Activated naive CD4-positive, alpha-beta T cell treated with anti-CD3 and anti-CD28 coated beads, Interleukin-2, amount 50 U/mL, for 72 hours (primary cell): ENCODE data around the gene BLCAP. TPM values are rescaled to one million over a fixed set of nuclear protein-coding genes. Genes with fewer than 3 reads are reported as not detected.
A peak's percentile ranks its signal among the peaks of the same experiment; 100 is the strongest.
"Not testable (repeated sequence)": the region's sequence is repeated elsewhere in the genome, so short reads cannot be mapped to it uniquely, and the experiment has no call there.

ENCODE experiments used
- ATAC-seq, 2 donors: fragments of 150-1000 bp; cut with Tn5 transposase; 2 replicates each; pipeline ENCODE4 v1.10.0; 2021; ENCODE audit warnings: mild to moderate bottlenecking in 2 of 2, moderate library complexity in 2 of 2
- DNase-seq, 2 donors: peaks; one replicate each; pipeline ENCODE4 v3.0.0; 2021 to 2022; ENCODE audit warnings: low spot score in 2 of 2
- H3K27ac Mint-ChIP-seq, 2 donors: one replicate each; pipeline ENCODE4 v1.8.0; 2022; ENCODE audit warnings: mild to moderate bottlenecking in 2 of 2, mixed read lengths in 2 of 2
- H3K36me3 Mint-ChIP-seq, 2 donors: one replicate each; pipeline ENCODE4 v1.8.0; 2022; ENCODE audit warnings: mixed read lengths in 2 of 2
- H3K9me3 Mint-ChIP-seq, 2 donors: one replicate each; pipeline ENCODE4 v1.8.0; 2022; ENCODE audit warnings: mixed read lengths in 2 of 2
- total RNA-seq, 2 donors: library from RNA; stranded (reverse); gene quantifications; one replicate each; pipeline ENCODE4 v1.2.3, GENCODE V29; 2022

Gene BLCAP
- total RNA-seq, 2 donors from 2014 or later = 21.0 to 36.2 TPM

DNA sequence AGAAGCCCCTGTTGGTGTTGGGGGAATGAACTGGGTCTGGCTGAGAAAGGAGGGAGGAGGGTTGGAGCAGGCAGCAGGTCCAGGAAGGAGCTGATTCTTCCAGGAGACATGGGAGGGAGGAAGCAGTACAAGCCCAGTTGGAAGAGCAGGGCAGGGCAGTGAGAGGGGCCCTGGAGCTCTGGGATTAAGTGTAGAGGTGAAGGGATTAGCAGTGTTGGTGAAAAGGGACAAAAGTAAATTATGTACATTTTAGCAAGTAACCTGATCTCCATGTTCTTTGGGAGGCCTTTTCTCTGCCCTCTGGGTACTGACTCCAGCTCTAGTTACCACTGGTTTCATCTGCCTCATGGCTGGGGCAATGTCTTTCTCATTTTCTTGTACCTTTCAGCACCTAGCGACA, 41.5 kb downstream of the BLCAP start:
- H3K36me3 Mint-ChIP-seq, ATAC-seq: not testable (repeated sequence)
- peak overlapping the region in 1 of 2 donors; percentile 12 for H3K27ac Mint-ChIP-seq

DNA sequence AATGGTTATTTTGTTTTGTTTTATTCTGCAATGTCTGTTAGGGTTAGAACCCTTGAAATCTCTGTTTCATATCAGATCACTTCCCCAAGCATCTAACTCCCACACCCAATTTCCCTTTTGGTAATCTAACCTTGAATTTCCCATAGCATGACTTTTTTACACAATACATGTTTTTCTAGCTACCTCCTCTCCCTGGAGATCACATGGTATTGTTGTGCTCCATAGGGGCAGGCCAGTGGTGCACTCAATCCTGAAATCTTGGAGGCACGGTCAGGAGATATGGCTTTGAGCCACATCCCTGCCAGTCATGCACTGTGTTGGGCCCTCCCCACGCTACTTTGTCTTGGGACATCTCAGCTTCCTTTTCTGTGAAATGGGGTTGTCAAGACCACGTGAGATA, 43.3 kb downstream of the BLCAP start:
- no peaks in the 10 kb centered on the region for H3K36me3 Mint-ChIP-seq
- no peaks in the 10 kb centered on the region for H3K9me3 Mint-ChIP-seq
- ATAC-seq = no peak
- H3K27ac Mint-ChIP-seq = no peak overlapping the region
- DNase-seq = no peak

More for the DNA sequence above, 41.5 kb downstream of the BLCAP start:
- H3K9me3 Mint-ChIP-seq, DNase-seq: not testable (repeated sequence)

DNA sequence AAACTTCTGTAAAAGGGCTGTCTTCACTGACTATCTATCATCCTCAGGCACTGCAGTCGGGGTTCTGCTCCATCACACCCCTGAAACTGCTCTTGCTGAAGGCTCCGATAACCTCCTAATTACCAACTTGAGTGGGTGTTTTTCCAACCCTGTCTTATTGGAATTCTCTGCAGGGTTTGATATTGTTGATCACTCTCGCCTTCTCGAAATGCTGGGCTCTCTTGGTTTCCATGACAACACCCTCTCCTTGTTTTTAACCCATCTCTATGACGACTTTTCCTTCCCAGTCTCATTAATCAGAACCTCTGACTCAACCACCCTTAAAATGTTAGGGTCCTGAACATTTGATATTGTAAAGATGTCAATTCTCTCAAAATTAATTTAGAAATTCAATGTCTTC, 46.1 kb downstream of the BLCAP start:
- ATAC-seq (no peak), DNase-seq (no peak)
- H3K36me3 Mint-ChIP-seq = no peaks in the 10 kb centered on the region
- H3K9me3 Mint-ChIP-seq = no peaks in the 10 kb centered on the region
- no peak overlapping the region for H3K27ac Mint-ChIP-seq

DNA sequence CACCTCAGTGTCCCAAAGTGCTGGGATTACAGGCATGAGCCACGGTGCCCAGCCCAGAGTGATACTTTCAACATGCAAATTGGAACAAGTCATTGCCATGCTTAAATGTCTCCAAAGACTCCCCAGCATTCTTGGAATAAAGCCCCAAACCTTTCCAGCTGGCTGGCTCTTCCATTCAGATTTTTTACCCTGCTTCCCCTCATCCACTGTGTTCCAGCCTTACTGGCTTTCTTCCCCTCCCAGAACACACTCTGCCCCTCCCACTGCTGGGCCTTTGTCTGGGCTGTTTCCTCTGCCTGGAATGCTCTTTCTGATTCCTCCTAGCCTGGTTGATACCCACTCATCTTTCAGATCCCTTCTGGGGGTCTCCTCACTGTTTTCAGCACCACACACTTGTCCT, 46.8 kb downstream of the BLCAP start:
- H3K36me3 Mint-ChIP-seq = no peaks in the 10 kb centered on the region

DNA sequence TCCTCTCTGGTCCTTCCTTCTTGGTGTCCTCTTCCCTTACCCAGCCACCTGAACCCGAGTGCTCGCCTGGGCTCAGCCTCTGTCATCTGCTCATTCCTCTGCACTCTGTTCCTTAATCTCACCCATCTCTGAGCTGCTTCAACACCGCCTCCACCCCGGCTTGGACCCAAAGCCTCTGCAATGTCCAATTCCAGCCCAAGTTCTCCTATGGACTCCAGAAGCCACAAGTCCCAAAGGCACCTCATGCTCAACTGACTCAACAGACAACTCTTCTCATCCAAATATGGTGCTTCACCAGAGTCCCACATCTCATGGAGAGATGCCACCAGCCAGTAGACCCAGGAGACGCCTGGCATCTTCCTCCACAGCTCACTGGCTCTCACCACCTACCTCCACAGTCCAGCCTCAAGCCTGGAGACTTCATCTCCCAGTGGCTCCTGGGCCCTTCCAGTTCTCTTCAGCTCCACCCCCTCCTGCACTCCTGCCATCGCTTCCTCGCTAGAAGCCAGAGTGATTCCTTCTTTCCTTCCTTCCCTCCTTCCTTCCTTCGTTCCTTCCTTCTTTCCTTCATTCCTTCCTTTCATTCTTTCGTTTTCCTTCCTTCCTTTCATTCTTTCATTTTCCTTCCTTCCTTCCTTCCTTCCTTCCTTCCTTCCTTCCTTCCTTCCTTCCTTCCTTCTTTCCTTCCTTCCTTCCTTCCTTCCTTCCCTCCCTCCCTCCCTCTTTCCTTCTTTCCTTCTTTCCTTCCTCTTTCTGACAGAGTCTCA, 47.6 kb downstream of the BLCAP start:
- DNase-seq (no peak), ATAC-seq (no peak)
- Mint-ChIP-seq H3K9me3 (no peaks in the 10 kb centered on the region), H3K36me3 (no peaks in the 10 kb centered on the region), H3K27ac (no peak overlapping the region)

More for the DNA sequence above, 46.8 kb downstream of the BLCAP start:
- Mint-ChIP-seq H3K9me3 (no peaks in the 10 kb centered on the region), H3K27ac (no peak overlapping the region)
- DNase-seq = no peak
- ATAC-seq = no peak

DNA sequence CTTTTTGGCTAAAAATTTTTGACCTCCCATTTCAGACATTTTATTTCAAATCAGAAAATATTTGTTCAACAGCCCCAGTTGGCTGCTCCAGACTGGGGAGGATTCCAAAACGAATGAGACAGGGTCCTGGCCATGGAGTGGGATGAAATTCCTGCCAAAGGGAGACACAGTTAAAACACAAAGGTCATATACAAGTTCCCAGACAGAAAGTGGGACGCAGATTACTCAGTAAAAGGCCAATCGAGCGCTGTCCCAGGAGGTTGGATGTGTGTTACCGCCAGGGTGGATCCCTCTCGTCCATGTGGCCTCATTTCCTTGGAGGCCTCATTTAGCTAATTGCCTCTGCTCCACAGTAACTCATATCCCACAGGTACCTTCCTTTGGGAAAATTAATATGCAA, 48.4 kb downstream of the BLCAP start:
- DNase-seq = no peak
- Mint-ChIP-seq H3K36me3 (no peaks in the 10 kb centered on the region), H3K27ac (no peak overlapping the region), H3K9me3 (no peaks in the 10 kb centered on the region)
- no peak for ATAC-seq

DNA sequence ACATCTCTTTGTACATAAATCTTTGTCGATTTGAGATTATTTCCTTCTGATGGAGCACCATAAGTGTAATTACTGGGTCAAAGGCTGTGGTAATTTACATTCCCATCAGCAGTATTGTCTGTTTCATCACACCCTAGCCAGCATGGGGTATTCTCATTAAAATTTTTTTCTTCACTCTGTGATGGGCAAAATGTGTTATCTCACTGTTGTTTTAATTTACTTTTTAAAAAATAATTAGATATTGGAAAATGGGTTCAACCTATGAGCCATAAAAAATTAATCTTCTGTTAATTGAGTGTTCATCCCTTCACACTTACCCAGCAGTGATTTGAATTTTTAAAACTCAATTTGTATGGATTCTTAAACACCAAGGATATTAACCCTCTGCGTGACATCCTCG, 50.6 kb downstream of the BLCAP start:
- ATAC-seq (no peak), DNase-seq (no peak)

DNA sequence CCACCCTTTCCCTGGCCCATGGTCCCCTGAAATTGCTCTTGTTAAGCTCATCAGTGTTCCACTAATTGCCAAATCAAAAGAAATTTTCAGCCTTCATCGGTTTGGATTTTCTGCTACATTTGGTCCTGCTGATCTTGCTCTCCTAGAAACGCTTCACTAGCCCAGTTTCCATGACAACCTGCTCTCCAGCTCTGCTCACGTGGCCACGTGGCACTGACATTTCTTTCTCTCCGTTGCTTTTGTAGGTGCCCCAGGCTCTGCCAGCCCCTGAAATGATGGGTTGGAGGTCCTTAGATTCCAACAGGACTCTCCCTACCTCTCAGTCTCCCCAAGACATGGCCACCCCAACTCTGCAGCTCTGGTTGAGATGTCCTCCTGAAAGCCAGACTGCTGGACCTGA, 52.4 kb downstream of the BLCAP start:
- H3K36me3 Mint-ChIP-seq = no peaks in the 10 kb centered on the region
- no peaks in the 10 kb centered on the region for H3K9me3 Mint-ChIP-seq
- ATAC-seq (no peak), DNase-seq (no peak)
- H3K27ac Mint-ChIP-seq = peak overlapping the region in 1 of 2 donors; percentile 61

More for the DNA sequence above, 50.6 kb downstream of the BLCAP start:
- Mint-ChIP-seq H3K27ac (no peak overlapping the region), H3K9me3 (no peaks in the 10 kb centered on the region), H3K36me3 (no peaks in the 10 kb centered on the region)

DNA sequence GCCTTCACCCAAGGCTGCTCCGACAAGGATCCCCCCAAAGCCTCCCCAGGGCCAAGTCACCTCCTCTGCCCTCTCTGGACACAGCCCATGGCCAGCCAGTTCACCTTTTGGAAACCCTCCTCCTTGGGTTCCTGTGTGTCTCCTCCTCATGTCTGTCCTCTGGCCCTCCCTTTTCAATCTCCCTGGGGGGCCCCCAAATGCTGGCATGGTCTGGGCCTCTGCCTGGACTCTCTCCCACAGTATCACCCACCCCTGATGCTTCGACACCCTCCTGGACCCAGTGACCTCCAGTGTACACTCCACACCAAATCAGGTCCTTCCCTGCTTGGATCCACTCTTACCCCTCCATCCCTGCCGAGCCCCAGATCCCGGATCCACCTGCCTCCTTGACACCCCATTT, 53.3 kb downstream of the BLCAP start:
- Mint-ChIP-seq H3K36me3 (no peaks in the 10 kb centered on the region), H3K9me3 (no peaks in the 10 kb centered on the region), H3K27ac (no peak overlapping the region)
- DNase-seq (no peak), ATAC-seq (no peak)

DNA sequence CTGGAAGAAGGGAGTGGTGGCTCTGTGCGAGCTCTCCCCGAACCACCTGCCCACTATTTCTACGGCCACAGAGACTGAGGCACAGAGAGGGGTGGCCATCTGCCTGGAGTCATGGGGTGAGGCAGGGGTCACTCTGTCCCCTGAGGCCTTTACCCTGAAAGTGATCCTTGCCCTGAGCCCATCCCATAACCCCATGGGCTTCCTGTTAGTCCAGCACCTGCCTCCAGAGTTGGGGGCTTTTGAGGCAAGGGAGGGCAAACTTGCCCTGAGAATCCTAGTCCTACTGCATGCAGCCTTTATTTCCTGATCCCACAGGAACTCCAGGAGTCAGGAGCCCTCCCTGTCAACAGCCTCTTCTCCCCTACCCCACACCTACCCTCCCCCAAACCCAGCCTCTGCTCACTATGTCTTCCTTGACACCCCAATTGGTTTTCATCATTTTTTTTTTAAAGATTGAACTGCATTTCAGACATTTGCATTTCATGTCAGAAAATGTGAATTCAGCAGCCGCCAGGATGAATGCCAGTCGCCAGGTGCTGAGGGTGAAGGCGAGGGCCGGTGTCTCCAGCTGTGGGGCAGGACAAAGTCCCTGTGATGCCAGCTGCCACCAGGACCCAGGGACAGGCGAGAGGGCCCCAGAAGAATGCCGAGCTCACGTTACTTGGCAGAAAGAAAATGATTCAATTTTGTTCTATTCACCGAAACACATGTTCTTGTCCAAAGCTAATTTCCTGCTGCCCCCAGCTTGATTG, 54.3 kb downstream of the BLCAP start:
- ATAC-seq (no peak), DNase-seq (no peak)
- Mint-ChIP-seq H3K27ac (no peak overlapping the region), H3K36me3 (no peaks in the 10 kb centered on the region), H3K9me3 (no peaks in the 10 kb centered on the region)

DNA sequence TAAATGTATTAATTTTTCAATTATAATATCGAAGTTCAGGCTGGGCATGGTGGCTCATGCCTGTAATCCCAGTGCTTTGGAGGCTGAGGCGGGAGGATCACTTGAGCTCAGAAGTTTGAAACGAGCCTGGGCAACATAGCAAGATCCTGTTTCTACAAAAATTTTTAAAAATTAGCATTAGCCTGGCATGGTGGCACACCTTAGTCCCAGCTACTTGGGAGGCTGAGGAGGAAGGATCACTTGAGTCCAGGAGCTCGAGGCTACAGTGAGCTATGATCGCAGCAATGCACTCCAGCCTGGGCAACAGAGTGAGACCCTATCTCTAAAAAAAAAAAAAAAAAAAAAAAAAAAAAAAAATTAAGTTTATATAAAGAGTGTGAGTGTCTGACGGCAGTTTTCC, 55.2 kb downstream of the BLCAP start:
- not testable (repeated sequence) for H3K36me3 Mint-ChIP-seq, DNase-seq, ATAC-seq, H3K27ac Mint-ChIP-seq, H3K9me3 Mint-ChIP-seq

DNA sequence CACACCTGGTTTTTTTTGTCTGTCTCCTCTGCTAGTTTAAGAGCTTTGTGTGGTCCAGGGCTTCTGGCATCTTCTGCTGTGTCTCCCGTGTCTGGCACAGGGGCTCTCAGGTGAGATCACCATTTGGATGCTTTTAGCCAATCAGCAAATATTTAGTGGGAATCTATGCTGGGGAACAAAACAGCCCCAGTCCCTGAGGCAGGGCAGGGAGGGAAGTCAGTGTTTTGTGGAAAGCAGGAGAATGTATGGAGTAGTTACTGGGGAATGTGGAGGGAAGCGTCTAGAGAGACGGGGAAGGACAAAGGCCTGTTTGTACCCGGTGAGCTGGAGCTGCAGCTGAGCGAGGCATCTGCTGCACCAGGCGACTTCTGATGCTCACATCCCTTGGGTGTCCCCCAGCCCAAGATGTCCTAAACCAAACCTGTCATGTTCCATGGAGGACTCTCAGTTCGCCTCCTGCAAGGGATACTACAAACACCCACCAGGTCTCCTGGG, 55.9 kb downstream of the BLCAP start:
- ATAC-seq (no peak), DNase-seq (no peak)
- Mint-ChIP-seq H3K27ac (no peak overlapping the region), H3K36me3 (no peaks in the 10 kb centered on the region), H3K9me3 (no peaks in the 10 kb centered on the region)

DNA sequence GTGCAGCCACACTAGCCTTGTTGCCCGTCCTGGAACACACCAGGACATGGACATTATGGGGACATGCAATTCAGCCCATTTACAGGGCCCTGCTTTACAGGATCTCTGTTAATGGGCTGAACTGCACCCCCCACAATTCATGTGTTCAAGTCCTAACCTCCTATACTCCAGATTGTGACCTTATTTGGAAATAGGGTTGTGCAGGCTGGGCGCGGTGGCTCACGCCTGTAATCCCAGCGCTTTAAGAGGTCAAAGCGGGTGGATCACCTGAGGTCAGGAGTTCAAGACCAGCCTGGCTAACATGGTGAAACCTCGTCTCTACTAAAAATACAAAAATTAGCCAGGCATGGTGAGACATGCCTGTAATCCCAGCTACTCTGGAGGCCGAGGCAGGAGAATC, 57.5 kb downstream of the BLCAP start:
- not testable (repeated sequence) for H3K27ac Mint-ChIP-seq

DNA sequence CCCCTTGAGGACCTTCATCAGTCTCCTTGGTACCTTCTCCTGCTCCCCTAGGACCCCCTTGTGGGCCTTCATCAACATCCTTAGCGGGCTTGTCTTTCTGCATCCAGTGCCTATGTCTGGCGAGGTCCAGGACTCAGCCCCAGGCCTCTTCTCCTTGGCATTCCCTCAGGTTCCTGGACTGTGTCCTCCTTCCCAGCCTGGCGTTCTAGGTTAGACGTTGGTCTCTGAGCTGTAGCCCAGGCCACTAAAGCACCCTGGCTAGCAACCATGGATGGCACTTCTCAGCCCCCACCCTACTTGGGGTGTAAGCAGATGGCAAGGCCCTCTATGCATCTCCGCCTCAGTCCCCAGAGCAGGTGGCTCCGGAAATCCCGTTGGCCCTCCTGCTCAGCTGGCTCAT, 58.1 kb downstream of the BLCAP start:
- DNase-seq (no peak), ATAC-seq (no peak)
- Mint-ChIP-seq H3K9me3 (no peaks in the 10 kb centered on the region), H3K27ac (no peak overlapping the region), H3K36me3 (no peaks in the 10 kb centered on the region)

More for the DNA sequence above, 57.5 kb downstream of the BLCAP start:
- DNase-seq, H3K36me3 Mint-ChIP-seq, ATAC-seq, H3K9me3 Mint-ChIP-seq: not testable (repeated sequence)

DNA sequence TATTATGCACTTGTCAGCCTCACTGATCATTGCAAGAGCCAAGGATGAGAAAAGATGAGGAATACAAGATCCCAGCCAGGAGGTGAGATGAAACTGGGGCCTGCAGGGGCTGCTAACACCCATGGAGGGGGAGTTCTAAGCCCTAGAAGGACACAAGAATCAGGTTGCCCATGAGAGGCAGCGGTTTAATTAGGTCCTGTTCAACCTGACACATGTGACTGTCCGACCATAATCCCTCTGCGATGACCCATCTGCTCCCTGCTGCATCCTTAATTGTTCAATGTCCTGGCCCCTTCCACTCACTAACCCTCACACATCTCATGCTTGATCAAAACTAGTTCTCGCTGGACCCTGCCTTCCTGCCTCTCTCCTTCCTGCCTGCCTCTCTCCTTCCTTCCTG, 58.8 kb downstream of the BLCAP start:
- no peak overlapping the region for H3K27ac Mint-ChIP-seq
- no peaks in the 10 kb centered on the region for H3K36me3 Mint-ChIP-seq
- DNase-seq (no peak), ATAC-seq (no peak)
- no peaks in the 10 kb centered on the region for H3K9me3 Mint-ChIP-seq
